ENCODE data around the gene CDKN2AIPNL.
A peak's percentile ranks its signal among the peaks of the same experiment; 100 is the strongest.

CDKN2AIPNL gene

DNA sequence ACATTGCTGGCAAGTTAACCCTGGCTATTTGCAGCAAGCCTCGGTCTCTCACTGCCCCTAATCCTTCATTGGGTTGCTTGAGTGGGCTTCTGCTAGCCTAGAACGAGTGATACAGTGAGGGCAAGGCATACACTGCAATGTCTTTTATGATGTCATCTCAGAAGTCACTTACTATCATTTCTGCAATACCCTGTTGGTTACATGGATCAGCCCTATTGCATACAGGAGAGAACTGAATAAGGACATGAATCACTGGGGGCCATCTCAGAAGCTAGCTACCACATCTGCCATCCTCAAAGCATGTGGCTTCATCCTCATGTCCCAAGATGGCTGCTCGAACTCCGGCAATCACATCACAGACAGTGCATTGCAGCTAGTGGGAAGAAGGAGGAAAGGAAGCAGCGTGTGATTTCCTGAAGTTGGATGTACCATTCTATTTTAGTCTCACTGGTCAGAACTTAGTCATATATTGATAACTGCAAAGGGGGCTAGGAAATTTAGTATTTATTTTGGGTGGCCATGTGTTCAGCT, 33.3 kb upstream of the CDKN2AIPNL start:
- peaks cover 19% of the 10 kb centered on the region for H3K4me1 ChIP-seq (ENCODE audit: low read length)
- H3K27ac ChIP-seq (ENCODE audit: low read length) = no peak overlapping the region
- H3K9me3 ChIP-seq (ENCODE audit: insufficient read depth, low read length) = no peaks in the 10 kb centered on the region

DNA sequence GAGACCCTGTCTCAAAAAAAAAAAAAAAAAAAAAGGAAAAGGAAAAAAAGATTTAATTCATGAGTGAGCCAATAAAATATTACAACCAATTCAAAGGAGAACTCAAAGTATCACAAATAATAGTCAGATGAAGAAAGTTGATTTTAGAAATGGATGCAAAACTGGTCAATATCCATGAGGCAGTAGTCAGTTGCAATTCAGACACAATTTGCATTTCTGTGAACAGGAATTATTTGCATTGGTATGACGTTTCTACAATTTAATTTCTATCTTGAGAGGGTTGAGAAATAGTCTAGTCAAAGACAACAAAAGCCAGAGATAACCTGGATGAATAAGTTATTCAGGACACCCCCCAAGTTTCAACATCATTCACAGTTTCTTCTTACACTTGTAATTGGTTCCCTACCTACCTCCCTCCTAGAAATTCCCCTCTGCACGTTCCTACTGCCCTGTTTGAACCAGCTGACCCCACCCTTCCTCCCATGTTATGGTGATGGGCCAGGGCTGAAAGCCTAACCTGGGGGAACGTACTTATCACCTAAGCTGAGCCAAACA, 28.6 kb upstream of the CDKN2AIPNL start:
- no peak for TF ChIP-seq CTCF (IDR thresholded peaks at IDR 0.05; ENCODE audit: low read depth, low read length)
- TF ChIP-seq EZH2phosphoT487 (IDR thresholded peaks at IDR 0.05; ENCODE audit: low read depth) = no peak
- Histone ChIP-seq H3K9me3 (ENCODE audit: insufficient read depth, low read length) (no peaks in the 10 kb centered on the region), H3K36me3 (replicated peaks; ENCODE audit: low read depth, low read length) (no peaks in the 10 kb centered on the region), H3K4me3 (ENCODE audit: low read length) (no peak overlapping the region), H3K4me1 (ENCODE audit: low read length) (peaks cover 9% of the 10 kb centered on the region; the same call in 1 of the 2 replicates), H3K27me3 (ENCODE audit: low read depth, low read length) (no peaks in the 10 kb centered on the region), H3K27ac (ENCODE audit: low read length) (no peak overlapping the region), H3K79me2 (ENCODE audit: low read length) (no peaks in the 10 kb centered on the region), H4K20me1 (ENCODE audit: insufficient read depth, low read length) (no peaks in the 10 kb centered on the region), H3K4me2 (ENCODE audit: low read length) (no peak overlapping the region; the same call in 1 of the 2 replicates), H2AFZ (ENCODE audit: low read depth, low read length) (peak overlapping the region; percentile 20; the same call in 1 of the 2 replicates), H3K9ac (ENCODE audit: low read length) (no peak overlapping the region)

More for the DNA sequence above, 33.3 kb upstream of the CDKN2AIPNL start:
- H3K79me2 ChIP-seq (ENCODE audit: low read length) = no peaks in the 10 kb centered on the region
- H3K27me3 ChIP-seq (ENCODE audit: low read depth, low read length) = no peaks in the 10 kb centered on the region
- no peaks in the 10 kb centered on the region for H4K20me1 ChIP-seq (ENCODE audit: insufficient read depth, low read length)
- no peak overlapping the region for H3K9ac ChIP-seq (ENCODE audit: low read length)
- no peak overlapping the region for H3K4me2 ChIP-seq (ENCODE audit: low read length)
- no peak overlapping the region for H3K4me3 ChIP-seq (ENCODE audit: low read length)
- no peak for TF ChIP-seq EZH2phosphoT487 (IDR thresholded peaks at IDR 0.05; ENCODE audit: low read depth)
- TF ChIP-seq CTCF (IDR thresholded peaks at IDR 0.05; ENCODE audit: low read depth, low read length) = no peak
- H3K36me3 ChIP-seq (replicated peaks; ENCODE audit: low read depth, low read length) = no peaks in the 10 kb centered on the region
- no peak overlapping the region for H2AFZ ChIP-seq (ENCODE audit: low read depth, low read length)

DNA sequence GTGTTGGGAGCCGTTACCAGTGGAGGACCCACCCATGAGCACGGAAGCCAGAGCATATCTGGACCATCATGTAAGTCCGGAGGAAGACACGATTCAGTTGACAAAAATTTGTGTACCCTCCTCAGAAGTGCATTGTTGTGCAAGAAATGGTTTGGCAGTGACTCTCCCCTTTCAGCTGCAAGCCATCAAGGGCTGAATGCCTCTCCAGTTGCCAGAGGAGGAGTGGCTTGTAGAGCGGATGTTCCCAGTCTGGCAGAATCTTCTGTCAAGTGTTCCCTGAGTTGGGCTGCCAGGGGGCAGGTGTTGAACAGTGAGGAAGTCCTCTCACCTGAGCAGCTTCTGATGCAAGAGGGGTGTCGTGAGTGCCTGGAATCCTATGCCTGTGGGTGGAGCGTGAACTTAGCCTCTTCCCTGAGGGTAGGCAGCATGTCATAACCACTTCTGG, 27.6 kb upstream of the CDKN2AIPNL start:
- Histone ChIP-seq H3K9me3 (ENCODE audit: insufficient read depth, low read length) (no peaks in the 10 kb centered on the region), H3K9ac (ENCODE audit: low read length) (no peak overlapping the region), H4K20me1 (ENCODE audit: insufficient read depth, low read length) (no peaks in the 10 kb centered on the region), H3K36me3 (replicated peaks; ENCODE audit: low read depth, low read length) (no peaks in the 10 kb centered on the region), H3K27me3 (ENCODE audit: low read depth, low read length) (no peaks in the 10 kb centered on the region), H3K4me3 (ENCODE audit: low read length) (no peak overlapping the region), H3K79me2 (ENCODE audit: low read length) (no peaks in the 10 kb centered on the region), H2AFZ (ENCODE audit: low read depth, low read length) (no peak overlapping the region), H3K4me2 (ENCODE audit: low read length) (no peak overlapping the region), H3K27ac (ENCODE audit: low read length) (no peak overlapping the region), H3K4me1 (ENCODE audit: low read length) (peaks cover 8% of the 10 kb centered on the region; the same call in 1 of the 2 replicates)
- TF ChIP-seq EZH2phosphoT487 (IDR thresholded peaks at IDR 0.05; ENCODE audit: low read depth) = no peak
- no peak for TF ChIP-seq CTCF (IDR thresholded peaks at IDR 0.05; ENCODE audit: low read depth, low read length)

GRCh38 chr5:134438721-134439123, 27.0 kb upstream of the CDKN2AIPNL start:
- no peaks in the 10 kb centered on the region for H4K20me1 ChIP-seq (ENCODE audit: insufficient read depth, low read length)
- H3K79me2 ChIP-seq (ENCODE audit: low read length) = no peaks in the 10 kb centered on the region
- H3K4me2 ChIP-seq (ENCODE audit: low read length) = no peak overlapping the region
- no peaks in the 10 kb centered on the region for H3K36me3 ChIP-seq (replicated peaks; ENCODE audit: low read depth, low read length)
- TF ChIP-seq CTCF (IDR thresholded peaks at IDR 0.05; ENCODE audit: low read depth, low read length) = no peak
- TF ChIP-seq EZH2phosphoT487 (IDR thresholded peaks at IDR 0.05; ENCODE audit: low read depth) = no peak
- no peak overlapping the region for H3K4me3 ChIP-seq (ENCODE audit: low read length)
- no peak overlapping the region for H3K27ac ChIP-seq (ENCODE audit: low read length)
- H3K9ac ChIP-seq (ENCODE audit: low read length) = no peak overlapping the region
- no peak overlapping the region for H2AFZ ChIP-seq (ENCODE audit: low read depth, low read length)
- peaks cover 8% of the 10 kb centered on the region; the same call in 1 of the 2 replicates for H3K4me1 ChIP-seq (ENCODE audit: low read length)
- H3K27me3 ChIP-seq (ENCODE audit: low read depth, low read length) = no peaks in the 10 kb centered on the region
- H3K9me3 ChIP-seq (ENCODE audit: insufficient read depth, low read length) = no peaks in the 10 kb centered on the region
